NB4 (cell line): ENCODE data around the gene COL23A1.
"Not testable (repeated sequence)": the region's sequence is repeated elsewhere in the genome, so short reads cannot be mapped to it uniquely, and the experiment has no call there.

Experiments
- DNase-seq: peaks from one replicate; pipeline ENCODE4 v3.0.0; 2010; ENCODE audit warnings: low read depth
- H3K4me3 ChIP-seq: one replicate; pipeline ENCODE4 v1.5.1; 2011; ENCODE audit warnings: mild to moderate bottlenecking, low read depth, low read length, moderate library complexity
- CTCF ChIP-seq: IDR thresholded peaks from one replicate; pipeline ENCODE4 v1.5.1; 2012; ENCODE audit warnings: low read depth, low read length
- MAX ChIP-seq: IDR thresholded peaks from 2 replicates; pipeline ENCODE4 v1.6.1; 2011; ENCODE audit warnings: low read depth, low read length
- MYC ChIP-seq: IDR thresholded peaks from 2 replicates; pipeline ENCODE4 v1.6.1; 2011; ENCODE audit warnings: low read depth, low read length
- POLR2A ChIP-seq: IDR thresholded peaks from 2 replicates; pipeline ENCODE4 v1.6.1; 2011; ENCODE audit warnings: mild to moderate bottlenecking; ENCODE audit not compliant: insufficient read length; ENCODE audit errors: extremely low read depth

COL23A1 gene

DNA sequence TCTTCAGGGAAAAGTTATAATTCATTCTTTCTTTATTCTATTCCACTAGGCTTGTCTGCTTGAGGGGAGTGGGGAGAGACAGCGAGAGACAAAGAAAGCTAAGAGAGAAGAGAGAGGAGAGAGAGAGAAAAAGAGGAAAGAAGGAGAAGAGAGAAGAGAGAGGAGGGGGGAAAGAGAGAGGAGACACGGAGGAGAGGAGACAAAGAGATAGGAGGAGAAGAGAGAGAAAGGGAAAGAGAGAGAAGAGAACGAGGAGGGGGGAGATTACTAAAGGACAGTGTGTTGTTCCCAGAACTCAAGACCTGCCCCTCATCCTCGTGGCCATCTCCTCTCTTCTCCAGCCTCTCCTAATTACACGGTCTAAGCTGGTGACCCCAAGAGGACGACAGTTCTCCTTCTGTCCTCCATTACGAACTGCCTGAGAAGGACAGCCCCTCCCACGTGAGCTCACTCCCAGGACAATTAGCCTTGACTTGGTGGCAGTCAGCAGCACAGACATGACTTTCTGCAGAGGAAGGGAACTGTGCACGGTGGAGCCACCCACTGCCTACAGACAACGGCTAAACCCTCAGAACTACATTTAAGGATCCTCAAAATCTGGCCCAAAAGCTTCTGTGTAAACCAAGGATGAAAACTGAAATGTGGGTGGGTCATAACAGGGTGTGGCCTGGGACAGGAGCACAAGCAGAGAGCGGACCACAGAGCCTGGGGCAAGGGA lies 99.1 kb downstream of the COL23A1 start:
- peak overlapping the region; percentile 88 for H3K4me3 ChIP-seq
- TF ChIP-seq MYC (no peak), POLR2A (peak; percentile 33), MAX (peak; percentile 65), CTCF (no peak)
- peak; percentile 90 for DNase-seq

GRCh38 chr5:178489271-178489976 lies 100.8 kb downstream of the COL23A1 start:
- DNase-seq: peak; percentile 69
- peak overlapping the region; percentile 88 for H3K4me3 ChIP-seq
- TF ChIP-seq MYC (no peak), CTCF (no peak), POLR2A (no peak), MAX (no peak)

DNA sequence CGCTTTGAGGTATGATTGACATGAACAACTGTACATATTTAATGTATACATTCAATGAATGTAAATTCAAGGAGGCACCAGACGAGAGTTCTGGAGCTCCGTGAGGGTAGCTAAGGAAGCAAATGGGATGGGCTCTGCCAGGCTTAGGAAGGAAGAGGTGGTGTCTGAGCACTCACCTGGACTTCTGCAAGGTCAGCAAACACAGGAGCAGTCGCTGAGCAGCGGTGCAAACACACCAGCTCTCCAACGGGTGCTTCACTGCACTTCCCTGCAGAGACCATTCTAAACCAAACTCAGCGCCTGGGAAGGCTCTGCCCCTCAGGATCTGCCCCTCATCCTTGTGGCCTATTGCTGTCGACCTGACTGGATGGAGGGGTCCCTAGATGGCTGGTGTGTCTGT lies 101.5 kb downstream of the COL23A1 start:
- H3K4me3 ChIP-seq: peak overlapping the region; percentile 88
- no peak for DNase-seq
- no peak for TF ChIP-seq CTCF

- DNase-seq: peak; percentile 66
- peak overlapping the region; percentile 88 for H3K4me3 ChIP-seq
- TF ChIP-seq MYC: no peak
- TF ChIP-seq CTCF: no peak
- TF ChIP-seq POLR2A: no peak
- TF ChIP-seq MAX: no peak
These were observed 102.1 kb downstream of the COL23A1 start for GRCh38 chr5:178487911-178488600.

GRCh38 chr5:178486878-178487512 lies 103.2 kb downstream of the COL23A1 start:
- not testable (repeated sequence) for DNase-seq
- peak overlapping the region; percentile 88 for H3K4me3 ChIP-seq

DNA sequence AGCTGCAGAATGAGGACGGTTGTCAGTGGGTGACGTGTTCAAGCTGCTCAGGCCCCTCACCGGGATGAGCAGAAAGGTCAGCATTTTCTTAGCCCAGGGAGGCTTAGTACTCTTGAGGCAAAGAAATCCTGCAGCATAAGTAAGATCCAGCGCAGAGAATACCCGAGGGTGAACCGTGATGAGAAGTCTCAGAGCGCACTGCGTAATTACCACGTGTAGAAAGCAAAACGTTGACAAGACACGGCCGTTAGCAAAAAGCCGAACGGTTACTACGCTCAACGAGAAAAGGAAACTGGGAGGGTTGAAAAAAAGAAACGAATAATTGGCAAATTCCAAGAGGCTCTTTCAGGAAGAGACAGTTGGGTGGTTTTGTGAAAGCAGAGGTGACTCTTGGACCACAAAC lies 104.0 kb downstream of the COL23A1 start:
- TF ChIP-seq CTCF (no peak), MAX (peak; percentile 89), MYC (peak; percentile 85), POLR2A (peak; percentile 14)
- peak overlapping the region; percentile 88 for H3K4me3 ChIP-seq
- peak; percentile 93 for DNase-seq
